Non-pigmented ciliary epithelial cell (primary cell): ENCODE data around the gene KLHL21.
"Not testable (repeated sequence)": the region's sequence is repeated elsewhere in the genome, so short reads cannot be mapped to it uniquely, and the experiment has no call there.

Experiments used
- DNase-seq: peaks from one replicate; pipeline ENCODE4 v3.0.0-alpha.2; 2010; ENCODE audit warnings: low read depth

KLHL21 gene, protein sequence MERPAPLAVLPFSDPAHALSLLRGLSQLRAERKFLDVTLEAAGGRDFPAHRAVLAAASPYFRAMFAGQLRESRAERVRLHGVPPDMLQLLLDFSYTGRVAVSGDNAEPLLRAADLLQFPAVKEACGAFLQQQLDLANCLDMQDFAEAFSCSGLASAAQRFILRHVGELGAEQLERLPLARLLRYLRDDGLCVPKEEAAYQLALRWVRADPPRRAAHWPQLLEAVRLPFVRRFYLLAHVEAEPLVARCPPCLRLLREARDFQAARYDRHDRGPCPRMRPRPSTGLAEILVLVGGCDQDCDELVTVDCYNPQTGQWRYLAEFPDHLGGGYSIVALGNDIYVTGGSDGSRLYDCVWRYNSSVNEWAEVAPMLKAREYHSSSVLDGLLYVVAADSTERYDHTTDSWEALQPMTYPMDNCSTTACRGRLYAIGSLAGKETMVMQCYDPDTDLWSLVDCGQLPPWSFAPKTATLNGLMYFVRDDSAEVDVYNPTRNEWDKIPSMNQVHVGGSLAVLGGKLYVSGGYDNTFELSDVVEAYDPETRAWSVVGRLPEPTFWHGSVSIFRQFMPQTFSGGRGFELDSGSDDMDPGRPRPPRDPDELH

DNA sequence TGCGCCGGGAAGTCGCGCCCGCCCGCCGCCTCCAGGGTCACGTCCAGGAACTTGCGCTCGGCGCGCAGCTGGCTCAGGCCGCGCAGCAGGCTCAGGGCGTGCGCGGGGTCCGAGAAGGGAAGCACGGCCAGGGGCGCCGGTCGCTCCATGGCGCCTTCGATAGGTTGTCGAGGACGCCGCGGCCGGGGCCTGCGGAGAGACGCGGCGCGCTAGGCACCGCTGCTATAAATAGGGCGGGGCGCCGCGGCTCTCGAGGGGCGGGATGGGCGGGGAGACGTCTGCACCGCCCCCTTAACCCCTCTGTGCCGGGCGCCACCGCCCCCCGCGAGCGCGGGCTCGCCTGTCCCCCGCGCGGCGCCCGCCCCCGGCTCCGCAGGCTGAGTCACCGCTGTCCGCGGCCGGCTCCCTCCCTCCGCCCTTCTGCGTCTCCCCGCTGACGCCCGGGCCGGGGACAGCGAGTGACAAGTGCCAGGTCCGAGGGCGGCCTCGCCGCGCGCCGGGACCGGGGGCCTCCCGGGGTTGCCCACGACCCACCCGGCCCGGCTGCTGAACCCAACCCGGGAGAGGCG lies at the start of gene KLHL21:
KLHL21 (minus strand) TSS at position 201 of the 569 bp plus-strand sequence; CDS start at position 149, 52 bp downstream.
- DNase-seq = no peak

DNA sequence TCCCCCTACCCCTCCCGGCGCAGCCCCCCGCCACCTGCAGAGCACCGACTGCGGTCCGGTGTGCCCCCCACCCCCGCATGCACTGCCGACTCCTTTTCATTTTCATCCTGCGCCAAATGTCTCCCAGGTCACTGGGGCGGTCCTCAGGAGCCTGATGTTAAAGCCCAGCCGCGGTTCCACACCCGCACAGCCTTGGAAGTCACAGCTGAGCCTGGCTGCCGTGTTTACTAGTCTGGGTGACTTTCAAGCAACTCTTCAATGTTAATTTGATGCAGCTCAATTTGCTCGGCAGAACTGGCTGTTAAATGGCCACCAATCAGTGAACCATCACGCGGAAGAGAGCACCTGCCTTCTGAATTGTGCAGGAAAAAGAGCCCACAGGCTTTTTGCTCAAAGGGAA lies 49.2 kb upstream of the KLHL21 start:
- DNase-seq = no peak

DNA sequence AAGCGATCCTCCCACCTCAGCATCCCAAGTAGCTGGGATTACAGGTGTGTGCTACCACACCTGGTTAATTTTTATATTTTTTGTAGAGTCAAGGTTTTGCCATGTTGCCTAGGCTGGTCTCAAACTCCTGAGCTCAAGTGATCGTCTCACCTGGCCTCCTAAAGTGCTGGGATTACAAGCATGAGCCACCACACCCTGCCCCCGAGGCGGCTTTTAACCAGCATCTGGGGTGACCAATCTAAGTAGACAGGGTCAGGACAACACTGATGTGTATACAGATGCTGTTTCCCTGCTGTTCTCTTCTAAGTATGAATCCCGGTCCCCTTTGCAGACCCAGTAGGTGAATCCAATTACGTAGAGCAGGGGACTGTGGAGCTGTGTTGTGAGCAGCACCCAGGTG lies 45.9 kb upstream of the KLHL21 start:
- no peak for DNase-seq

DNA sequence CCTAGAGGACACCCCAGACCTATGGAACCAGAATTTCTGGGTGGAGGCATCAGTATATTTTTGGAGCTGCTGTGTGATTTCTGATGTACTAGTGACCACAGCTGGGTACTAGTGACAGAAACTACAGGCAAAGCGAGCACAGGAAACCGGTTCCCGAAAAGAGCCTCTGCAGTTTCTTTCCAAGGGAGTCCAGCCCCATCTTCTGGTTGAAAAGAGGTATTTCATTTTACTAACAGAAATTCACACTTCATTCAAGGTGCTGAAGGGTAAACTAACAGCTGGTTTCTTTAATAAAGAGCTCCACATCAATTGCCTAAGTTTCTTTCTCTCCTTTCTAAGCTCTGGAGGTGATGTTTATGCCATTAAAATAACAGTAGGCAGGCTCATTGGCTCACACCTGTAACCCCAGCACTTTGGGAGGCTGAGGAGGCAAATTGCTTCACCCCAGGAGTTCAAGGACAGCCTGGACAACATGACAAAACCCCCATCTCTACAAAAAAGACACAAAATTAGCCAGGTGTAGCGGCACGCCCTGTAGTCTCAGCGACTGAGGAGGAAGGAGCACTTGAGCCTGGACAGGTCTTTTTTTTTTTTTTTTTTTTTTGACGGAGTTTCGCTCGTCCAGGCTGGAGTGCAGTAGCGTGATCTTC lies 44.0 kb upstream of the KLHL21 start:
- peak; percentile 10 for DNase-seq

DNA sequence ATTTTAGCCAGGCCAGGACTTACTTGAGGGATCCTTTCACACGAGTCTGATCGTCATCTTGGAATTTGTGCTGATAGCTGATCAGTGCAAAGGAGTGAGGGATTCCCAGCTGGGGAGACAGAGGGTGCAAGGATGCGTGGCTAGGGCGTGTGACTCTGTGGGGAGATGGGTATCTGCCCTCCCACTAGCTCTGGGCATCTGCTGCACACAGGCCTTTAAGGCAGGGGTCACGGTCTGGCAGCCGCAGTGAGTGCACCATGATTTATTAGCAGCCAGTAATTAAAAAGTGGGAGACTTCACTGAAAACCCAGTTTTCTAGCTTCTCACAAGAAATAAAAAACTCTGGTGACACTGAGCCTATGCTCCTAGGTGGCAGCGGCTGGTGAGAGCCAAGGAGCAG lies 42.3 kb upstream of the KLHL21 start:
- DNase-seq = no peak

DNA sequence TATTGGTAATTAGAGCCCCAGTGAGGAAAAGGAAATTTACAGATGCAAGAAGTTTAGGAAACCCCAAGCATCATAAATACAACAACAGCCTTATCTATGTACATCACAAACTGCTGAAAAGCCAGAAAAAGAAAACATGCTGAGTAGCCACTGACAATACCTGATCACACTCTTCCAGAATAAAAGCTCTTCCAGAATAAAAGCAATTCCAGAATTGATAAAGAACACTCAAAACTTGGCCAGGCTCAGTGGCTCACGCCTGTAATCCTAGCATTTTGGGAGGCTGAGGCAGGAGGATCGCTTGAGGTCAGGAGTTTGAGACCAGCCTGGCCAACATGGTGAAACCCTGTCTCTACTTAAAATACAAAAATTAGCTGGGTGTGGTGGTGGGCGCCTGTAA lies 38.2 kb upstream of the KLHL21 start:
- DNase-seq = not testable (repeated sequence)

DNA sequence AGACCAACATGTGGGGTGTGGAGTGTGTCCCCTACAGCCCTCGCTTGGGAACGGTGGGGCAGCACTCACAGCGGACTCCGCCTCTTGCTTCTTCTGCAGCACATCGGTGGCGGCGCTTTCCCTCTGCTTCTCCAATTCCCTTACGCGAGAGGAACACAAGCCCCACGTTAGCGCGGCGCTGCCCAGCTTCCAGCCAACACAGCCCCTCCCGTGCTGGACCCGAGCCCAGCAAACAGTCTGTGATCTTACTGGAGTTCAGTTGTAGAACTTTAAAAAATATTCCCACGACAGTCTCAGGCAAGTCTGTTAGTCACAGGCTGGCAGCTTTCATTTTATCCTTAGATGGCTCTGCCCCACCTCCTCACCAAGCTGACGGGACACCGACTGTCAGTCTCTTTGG lies 35.6 kb upstream of the KLHL21 start:
- no peak for DNase-seq

DNA sequence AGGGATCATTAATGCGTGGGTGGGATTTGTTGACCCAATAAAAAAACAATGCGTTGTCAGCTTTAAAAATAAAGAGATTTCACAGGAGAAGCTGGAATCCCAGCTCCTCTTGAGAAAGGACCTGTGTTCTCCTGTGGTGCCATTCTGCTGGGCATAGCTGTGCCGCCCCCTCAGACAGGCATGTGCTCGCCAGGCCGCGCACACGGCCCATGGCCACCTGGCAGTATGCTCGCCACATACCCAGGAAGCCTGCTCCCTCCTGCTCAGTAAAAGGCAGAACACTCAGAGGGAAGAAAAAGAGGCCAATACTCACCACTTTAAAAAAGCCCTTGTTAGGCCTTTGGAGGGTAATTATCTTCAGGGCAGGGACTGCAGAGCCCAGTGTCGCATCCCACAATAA lies 35.1 kb upstream of the KLHL21 start:
- DNase-seq = no peak

DNA sequence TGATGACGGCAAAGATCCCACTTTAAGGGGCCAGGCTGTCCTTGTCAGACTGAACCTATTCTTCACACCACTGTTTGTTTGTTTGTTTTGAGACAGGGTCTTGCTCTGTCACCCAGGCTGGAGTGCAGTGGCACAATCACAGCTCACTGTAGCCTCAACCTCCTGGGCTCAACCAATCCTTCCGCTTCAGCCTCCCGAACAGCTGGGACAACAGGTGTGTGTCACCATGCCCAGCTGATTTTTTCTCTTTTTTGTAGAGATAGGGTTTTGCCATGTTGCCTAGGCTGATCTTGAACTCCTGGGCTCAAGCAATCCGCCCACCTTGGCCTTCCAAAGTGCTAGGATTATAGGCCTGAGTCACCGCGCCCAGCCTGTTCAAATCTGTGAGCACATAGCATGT lies 34.1 kb upstream of the KLHL21 start:
- not testable (repeated sequence) for DNase-seq

DNA sequence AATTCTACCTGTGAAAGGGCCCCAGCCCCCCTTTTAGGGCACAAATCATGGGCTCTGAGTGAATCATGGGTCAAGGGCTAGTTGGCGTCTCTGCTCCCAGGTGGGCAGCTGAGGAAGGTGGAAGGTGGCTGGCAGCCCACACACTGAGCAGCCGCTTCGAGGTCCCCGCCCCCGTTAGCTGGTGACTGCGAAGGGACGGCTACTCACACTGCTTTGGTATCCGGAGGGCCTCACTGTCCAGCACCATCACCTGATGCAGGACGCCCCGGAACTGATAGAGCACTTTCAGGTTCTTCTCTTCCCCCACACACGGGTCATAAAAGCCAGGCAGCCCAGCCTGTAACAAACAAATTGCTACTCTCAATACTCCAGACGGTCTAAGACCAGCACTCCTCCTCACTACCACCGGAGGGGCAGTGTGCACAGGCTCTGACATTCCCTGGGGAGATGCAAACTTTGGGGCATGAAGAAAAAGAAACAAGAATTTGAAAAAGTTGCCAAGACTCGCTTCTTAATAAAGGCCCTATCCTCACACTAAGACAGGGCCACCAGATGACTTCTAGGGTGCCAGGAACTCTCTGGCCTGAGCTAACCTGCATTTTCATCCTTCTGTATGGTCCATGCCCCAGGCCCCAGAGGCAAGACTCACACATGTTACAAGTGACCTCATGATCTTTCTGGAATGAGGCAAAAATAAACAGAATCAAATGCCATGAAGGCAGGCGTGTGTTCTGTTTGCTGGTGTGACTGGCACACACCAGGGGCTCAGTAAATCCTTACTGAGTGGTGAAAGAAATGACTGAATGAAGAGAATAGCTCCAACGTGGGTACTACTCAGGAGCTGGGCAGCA lies 33.5 kb upstream of the KLHL21 start:
- no peak for DNase-seq

DNA sequence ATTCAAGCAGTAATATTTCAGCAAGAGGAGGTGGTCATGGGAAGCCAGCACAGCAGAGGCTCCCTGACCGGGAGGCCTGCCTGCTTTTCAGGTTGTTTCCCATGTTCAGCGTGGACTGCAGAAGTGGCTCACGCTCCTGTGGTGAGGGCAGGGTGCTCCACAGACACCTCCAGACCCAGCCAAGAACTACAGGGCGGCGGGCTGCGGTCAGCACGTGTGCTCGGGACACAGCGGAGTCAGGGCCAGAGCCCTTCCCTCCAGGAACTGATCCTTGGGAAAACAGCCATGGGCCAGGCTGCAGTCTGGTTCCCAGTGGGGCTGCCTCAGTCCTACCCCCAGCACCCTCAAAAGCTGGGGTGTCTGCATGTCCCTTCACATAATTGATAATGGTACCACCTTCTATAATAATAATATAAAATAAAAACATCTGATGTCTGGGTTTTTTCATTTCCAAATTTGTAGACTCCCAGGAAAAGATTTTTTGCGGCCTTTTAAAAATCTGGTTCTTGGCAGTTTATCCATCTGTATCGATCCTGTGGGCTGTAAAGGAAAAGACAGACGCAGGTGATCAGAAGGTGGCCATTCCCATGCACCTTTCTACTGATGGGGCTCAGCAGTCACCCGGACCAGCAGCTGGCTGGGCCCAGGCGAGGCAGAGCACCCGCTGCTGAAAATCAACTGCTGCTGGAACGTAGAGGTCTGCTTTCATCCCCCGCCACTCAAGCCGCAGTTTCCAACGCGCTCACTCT lies 32.7 kb upstream of the KLHL21 start:
- DNase-seq = no peak

DNA sequence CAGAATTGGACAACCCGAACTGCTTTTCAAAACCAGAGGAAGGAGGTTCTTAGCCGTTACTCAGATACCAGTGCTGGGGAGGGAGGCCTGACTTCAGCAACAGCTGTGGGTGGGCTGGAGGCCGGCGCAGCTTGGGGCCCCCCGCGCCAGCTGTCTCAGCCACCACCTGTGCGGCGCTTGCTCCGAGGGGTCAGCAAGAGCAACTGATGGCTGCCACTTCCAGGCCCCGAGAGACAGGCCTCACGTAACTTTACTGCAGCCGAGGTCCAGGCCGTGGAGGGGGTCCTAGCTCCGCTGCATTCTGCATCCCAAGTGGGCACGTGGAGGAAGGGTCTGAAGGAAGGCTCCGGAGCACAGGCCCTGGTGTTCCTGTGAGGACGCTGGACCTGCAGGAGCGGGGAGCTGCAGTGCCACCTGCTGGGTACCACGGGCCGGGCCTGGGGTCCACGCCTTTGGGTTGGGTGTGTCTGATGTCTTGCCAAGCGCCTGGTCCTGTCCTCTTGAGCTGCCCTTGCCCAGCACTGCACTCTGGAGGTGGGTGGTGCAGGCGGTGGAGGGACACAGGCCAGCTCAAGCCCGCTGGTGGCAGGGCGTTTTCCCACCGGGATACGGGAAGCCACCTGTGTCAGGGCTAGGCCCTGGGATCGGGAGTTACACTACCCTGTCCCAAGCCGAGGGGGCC lies 31.8 kb upstream of the KLHL21 start:
- DNase-seq = no peak

DNA sequence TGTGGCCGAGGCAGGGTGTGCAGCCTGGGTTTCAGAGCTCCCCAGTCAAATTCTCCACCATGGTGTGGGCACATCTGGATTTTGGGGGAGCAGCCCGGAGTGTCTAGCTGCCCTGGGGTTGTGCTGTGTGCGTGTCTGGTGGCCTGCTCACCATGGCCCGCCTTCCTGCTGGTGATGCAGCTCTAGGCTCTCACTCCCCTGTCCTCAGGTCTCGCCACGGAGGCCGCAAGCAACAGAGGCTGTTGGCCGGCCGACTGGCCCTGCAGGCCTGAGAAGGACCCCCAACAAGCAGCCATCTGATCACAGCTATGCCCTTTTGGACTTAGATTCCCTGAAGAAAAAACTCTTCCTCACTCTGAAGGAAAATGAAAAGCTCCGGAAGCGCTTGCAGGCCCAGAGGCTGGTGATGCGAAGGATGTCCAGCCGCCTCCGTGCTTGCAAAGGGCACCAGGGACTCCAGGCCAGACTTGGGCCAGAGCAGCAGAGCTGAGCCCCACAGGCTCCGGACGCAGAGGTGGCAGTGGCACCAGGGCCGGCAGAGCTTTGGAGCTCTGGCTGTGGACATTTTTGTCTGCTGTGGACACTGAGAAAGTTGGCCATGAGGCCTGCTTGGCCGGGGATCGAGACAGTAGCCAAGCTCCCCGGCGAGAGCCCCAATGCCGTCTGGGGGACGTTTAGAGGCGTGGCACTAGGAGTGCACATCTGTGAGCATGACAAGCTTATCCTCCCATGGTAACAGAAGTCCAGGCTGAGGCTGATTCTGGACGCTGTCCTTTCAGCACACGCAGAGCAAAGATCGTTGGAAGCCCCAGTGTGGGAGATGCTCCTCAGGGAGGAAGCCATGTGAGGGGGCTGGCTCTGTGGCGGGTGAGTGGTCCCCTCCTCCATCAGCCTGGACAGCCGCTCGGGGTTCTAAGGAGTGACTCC lies 30.2 kb upstream of the KLHL21 start:
- DNase-seq = no peak

DNA sequence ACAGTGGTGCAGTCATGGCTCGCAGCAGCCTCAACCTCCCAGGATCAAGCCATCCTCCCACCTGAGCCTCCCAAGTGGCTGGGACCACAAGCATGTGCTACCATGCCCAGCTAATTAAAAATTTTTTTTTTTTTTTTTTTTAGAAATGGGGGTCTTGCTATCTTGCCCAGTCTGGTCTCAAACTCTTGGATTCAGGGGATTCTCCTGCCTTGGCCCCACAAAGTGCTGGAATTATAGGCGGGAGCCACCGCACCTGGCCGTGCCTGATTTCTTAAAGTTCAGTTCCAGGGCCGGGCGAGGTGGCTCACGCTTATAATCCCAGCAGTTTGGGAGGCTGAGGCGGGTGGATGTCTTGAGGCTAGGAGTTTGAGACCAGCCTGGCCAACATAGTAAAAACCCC lies 28.4 kb upstream of the KLHL21 start:
- no peak for DNase-seq

DNA sequence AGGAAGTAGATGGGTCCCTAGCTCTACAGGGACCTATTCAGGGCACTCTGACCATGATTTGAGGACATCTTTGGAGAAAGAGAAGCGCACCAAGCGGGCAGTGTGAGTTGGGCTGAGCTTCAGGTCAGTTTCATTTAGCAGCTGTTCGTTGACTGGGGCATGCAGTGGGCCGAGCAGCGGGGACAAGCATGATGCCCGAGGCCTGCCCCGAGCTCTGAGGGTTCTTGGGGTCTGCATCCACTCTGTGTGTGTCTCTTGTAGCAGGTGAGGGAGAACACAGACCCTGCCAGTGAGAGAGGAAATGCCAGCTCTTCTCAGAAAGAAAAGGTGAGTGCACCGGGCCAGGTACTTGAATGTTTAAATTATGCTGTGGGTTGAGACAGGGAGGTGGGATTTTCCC lies 27.4 kb upstream of the KLHL21 start:
- no peak for DNase-seq

DNA sequence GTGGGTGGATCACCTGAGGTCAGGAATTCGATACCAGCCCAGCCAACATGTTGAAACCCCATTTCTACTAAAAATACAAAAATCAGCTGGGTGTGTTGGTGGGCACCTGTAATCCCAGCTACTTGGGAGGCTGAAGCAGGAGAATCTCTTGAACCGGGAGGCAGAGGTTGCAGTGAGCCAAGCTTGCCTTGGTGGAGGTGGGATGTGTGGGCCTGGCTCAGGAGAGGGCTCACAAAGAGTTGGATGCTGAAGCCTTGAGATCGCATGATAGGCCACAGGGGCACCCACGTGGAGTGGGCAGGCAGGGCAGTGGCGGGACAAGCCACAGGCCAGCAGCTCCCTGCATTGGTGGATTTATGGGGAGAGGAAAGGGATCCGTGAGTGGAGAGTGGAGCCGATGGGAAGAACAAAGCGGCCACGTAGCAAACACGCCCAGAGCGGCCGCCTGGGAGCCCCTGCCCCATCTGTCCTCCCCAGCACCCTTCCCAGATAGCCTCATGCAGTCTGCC lies 26.4 kb upstream of the KLHL21 start:
- no peak for DNase-seq

DNA sequence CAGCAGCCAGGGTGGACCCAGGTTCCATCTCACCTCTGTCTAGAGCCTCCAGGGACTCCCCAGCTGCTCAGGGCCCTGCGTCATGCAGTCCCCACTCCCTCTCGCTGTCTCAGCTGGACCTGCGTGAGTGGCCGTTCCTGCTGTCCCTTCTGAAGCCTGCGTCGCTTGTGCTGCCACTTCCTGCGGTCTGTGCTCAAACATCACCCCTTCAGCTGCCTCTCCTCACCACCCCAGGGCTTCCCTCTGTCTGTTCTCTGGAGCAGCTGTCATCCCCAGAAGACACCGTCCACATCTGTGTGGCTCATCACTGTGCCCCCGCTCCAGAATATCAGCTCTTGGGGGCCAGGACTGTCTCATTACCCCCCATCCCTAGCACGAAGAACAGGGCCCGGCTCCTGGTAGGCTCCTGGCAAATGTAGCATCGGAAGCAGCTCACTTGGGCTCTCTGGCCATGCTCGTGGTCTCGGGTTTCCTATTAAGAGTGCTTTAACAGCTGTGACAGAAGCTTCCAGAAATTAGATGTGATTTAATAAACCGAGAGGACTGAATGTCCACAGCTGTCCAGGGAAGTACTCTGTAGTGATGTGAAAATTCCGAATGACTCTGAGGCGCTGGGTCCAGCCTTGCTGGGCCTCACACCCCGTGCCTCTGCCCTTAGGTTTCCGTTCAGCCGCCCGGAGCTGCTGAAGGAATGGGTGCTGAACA lies 25.3 kb upstream of the KLHL21 start:
- no peak for DNase-seq

DNA sequence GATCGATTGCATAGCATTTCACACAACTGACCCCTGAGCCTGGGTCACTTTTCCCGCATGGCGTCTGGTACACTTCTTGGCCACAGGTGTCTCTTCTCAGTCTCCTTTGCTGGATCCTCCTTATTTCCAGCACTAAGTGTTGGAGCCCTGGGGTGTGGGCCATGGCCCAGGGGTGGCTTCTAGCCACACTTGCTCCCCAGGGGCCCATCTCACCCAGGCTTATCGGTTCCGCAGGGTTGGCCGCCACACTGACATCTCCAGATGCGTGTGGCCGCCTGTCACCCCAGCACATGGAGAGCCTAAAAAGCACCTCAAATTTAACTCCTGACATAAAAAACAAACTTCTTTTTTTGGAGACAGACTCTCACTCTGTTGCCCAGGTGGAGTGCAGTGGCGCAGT lies 24.4 kb upstream of the KLHL21 start:
- no peak for DNase-seq
